ENCODE measurements around the gene ZSCAN31. TPM values are rescaled to one million over a fixed set of nuclear protein-coding genes. Genes with fewer than 3 reads are reported as not detected.

The ZSCAN31 gene
- total RNA-seq, 1 experiment from 2014 or later = 6.6 TPM

GRCh38 chr6:28378644-28379043 lies 42.7 kb upstream of the ZSCAN31 start (continued):
- TF ChIP-seq ATF3 (CRISPR knock-in tag; conservative IDR thresholded peaks at IDR 0.05) (no peak), NR3C1 (CRISPR knock-in tag; conservative IDR thresholded peaks at IDR 0.05; ENCODE audit: low read depth) (no peak), ZNF512 (CRISPR knock-in tag; IDR thresholded peaks at IDR 0.05; ENCODE audit: borderline replicate concordance) (no peak), CDX4 (CRISPR knock-in tag; IDR thresholded peaks at IDR 0.05; ENCODE audit: borderline replicate concordance) (no peak), SOX15 (CRISPR knock-in tag; IDR thresholded peaks at IDR 0.05) (no peak)

- no peak for ATAC-seq
- peaks cover 30% of the 10 kb centered on the region for H3K36me3 Mint-ChIP-seq
- H3K9me3 Mint-ChIP-seq = no peaks in the 10 kb centered on the region
- no peak overlapping the region for H3K27ac Mint-ChIP-seq
- no peak overlapping the region for H3K4me3 Mint-ChIP-seq
- no peaks in the 10 kb centered on the region for H3K27me3 Mint-ChIP-seq (ENCODE audit: low read depth)
- CTCF ChIA-PET = interaction anchor here (0.8 kb wide), 1 partner anchor 22 kb away, joined by 4 read pairs; no protein-coding TSS in a partner anchor
- POLR2A ChIA-PET = no interaction called here
- DNase-seq (ENCODE audit: low spot score) = no peak
- TF ChIP-seq HMGA2 (CRISPR knock-in tag; IDR thresholded peaks at IDR 0.05) (no peak), ZNF317 (CRISPR knock-in tag; IDR thresholded peaks at IDR 0.05; ENCODE audit: borderline replicate concordance, low read depth) (no peak), USF1 (CRISPR knock-in tag; IDR thresholded peaks at IDR 0.05) (no peak), ZNF219 (CRISPR knock-in tag; IDR thresholded peaks at IDR 0.05; ENCODE audit: borderline replicate concordance) (no peak), RORB (CRISPR knock-in tag; IDR thresholded peaks at IDR 0.05) (no peak), HMGXB4 (CRISPR knock-in tag; IDR thresholded peaks at IDR 0.05) (no peak), ZNF281 (CRISPR knock-in tag; IDR thresholded peaks at IDR 0.05) (no peak), ZNF121 (CRISPR knock-in tag; IDR thresholded peaks at IDR 0.05) (no peak), CBFB (CRISPR knock-in tag; IDR thresholded peaks at IDR 0.05; ENCODE audit: low read depth) (no peak), ZNF512 (CRISPR knock-in tag; IDR thresholded peaks at IDR 0.05; ENCODE audit: borderline replicate concordance) (no peak), ZBTB21 (CRISPR knock-in tag; IDR thresholded peaks at IDR 0.05; ENCODE audit: borderline replicate concordance) (no peak), GTF2I (CRISPR knock-in tag; conservative IDR thresholded peaks at IDR 0.05) (no peak), RELA (CRISPR knock-in tag; IDR thresholded peaks at IDR 0.05; ENCODE audit: borderline replicate concordance) (no peak), CDX4 (CRISPR knock-in tag; IDR thresholded peaks at IDR 0.05; ENCODE audit: borderline replicate concordance) (no peak), ZNF263 (CRISPR knock-in tag; IDR thresholded peaks at IDR 0.05; ENCODE audit: low read depth) (no peak), ATF3 (CRISPR knock-in tag; conservative IDR thresholded peaks at IDR 0.05) (no peak), ZNF425 (CRISPR knock-in tag; conservative IDR thresholded peaks at IDR 0.05) (no peak)
- H3K4me1 Mint-ChIP-seq = peaks cover 20% of the 10 kb centered on the region
These were observed 41.9 kb upstream of the ZSCAN31 start for GRCh38 chr6:28377879-28378278.

Measured in WTC11 (cell line).